K562 (cell line): Measurements from ENCODE around the gene ORAI2. TPM values are rescaled to one million over a fixed set of nuclear protein-coding genes. Genes with fewer than 3 reads are reported as not detected.

ENCODE experiments used
- ARID3A ChIP-seq: IDR thresholded peaks from 2 replicates; pipeline ENCODE4 v1.6.1; 2012; ENCODE audit warnings: low read depth, low read length, improper control_type of control experiment, borderline replicate concordance
- ATF3 ChIP-seq, 2 experiments: fragments of 450-650 bp in 1 of 2; sonication (generic) in 1 of 2; formaldehyde crosslinking in 1 of 2; IDR thresholded peaks in 1 of 2; conservative IDR thresholded peaks in 1 of 2; 2 replicates each; pipeline versions ENCODE4 v1.6.1 to v1.8.1; 2016 to 2023; ENCODE audit warnings: mild to moderate bottlenecking in 2 of 2, moderate library complexity in 2 of 2, inconsistent platforms in 1 of 2, missing genetic modification reagents in 1 of 2
- CXXC5 ChIP-seq: fragments of 250-450 bp; sonication (Bioruptor Pico); IDR thresholded peaks from 2 replicates; pipeline ENCODE4 v1.8.0; 2022; ENCODE audit warnings: inconsistent platforms, mild to moderate bottlenecking, moderate library complexity
- DPF2 ChIP-seq: fragments of 450-650 bp; IDR thresholded peaks from 2 replicates; pipeline ENCODE4 v1.6.1; 2016
- EHMT2 ChIP-seq: fragments of 450-650 bp; IDR thresholded peaks from 2 replicates; pipeline ENCODE4 v1.6.1; 2018; ENCODE audit warnings: antibody characterized with exemption
- HDAC1 ChIP-seq, 2 experiments: fragments of 450-650 bp; IDR thresholded peaks; 2 replicates each; pipeline ENCODE4 v1.6.1; 2016 to 2017; ENCODE audit warnings: inconsistent platforms in 1 of 2, mild to moderate bottlenecking in 1 of 2, moderate library complexity in 1 of 2
- MTA3 ChIP-seq: fragments of 450-650 bp; formaldehyde crosslinking; IDR thresholded peaks from 2 replicates; pipeline ENCODE4 v1.6.1; 2017; ENCODE audit warnings: mild to moderate bottlenecking, borderline replicate concordance
- MXD1 ChIP-seq: fragments of 250-450 bp; sonication (Bioruptor Pico); IDR thresholded peaks from 2 replicates; pipeline ENCODE4 v1.8.0; 2021; ENCODE audit warnings: borderline replicate concordance, mild to moderate bottlenecking, moderate library complexity; ENCODE audit not compliant: poor library complexity, severe bottlenecking
- NFIC ChIP-seq: fragments of 450-650 bp; IDR thresholded peaks from 2 replicates; pipeline ENCODE4 v1.6.1; 2017; ENCODE audit warnings: mild to moderate bottlenecking, inconsistent platforms
- OTX1 ChIP-seq: fragments of 450-650 bp; formaldehyde crosslinking; IDR thresholded peaks from 2 replicates; pipeline ENCODE4 v1.4.0; 2022; ENCODE audit warnings: mild to moderate bottlenecking
- PHTF2 ChIP-seq: fragments of 250-450 bp; sonication (Bioruptor Pico); IDR thresholded peaks from 2 replicates; pipeline ENCODE4 v1.5.0; 2021; ENCODE audit warnings: mild to moderate bottlenecking
- TAF7 ChIP-seq: fragments of 450-650 bp; IDR thresholded peaks from 2 replicates; pipeline ENCODE4 v1.6.1; 2016; ENCODE audit warnings: missing genetic modification characterization, missing compliant biosample characterization
- ZFPM2 ChIP-seq: fragments of 250-450 bp; sonication (Bioruptor Pico); IDR thresholded peaks from 2 replicates; pipeline ENCODE4 v1.5.1; 2022; ENCODE audit warnings: mild to moderate bottlenecking
- ZNF778 ChIP-seq: fragments of 450-650 bp; formaldehyde crosslinking; IDR thresholded peaks from 2 replicates; pipeline ENCODE4 v1.4.0; 2020; ENCODE audit warnings: mild to moderate bottlenecking, moderate library complexity
- polyA plus RNA-seq, 8 experiments: library from polyadenylated mRNA; depleted of rRNA in 4 of 8; stranded (reverse) in 5 of 8; unstranded in 3 of 8; fragments of >200 nt; fragmentation: Nextera tagmentation in 2 of 8; fragmentation: Illumina TruSeq in 1 of 8; extraction: Ambion mirVana in 2 of 8; extraction: Trizol in 1 of 8; gene quantifications; 2 replicates each; pipeline versions ENCODE4 v1.2.1 to v1.2.3, GENCODE V29; 2011 to 2014; ENCODE audit warnings: inconsistent platforms in 1 of 8, missing spikeins in 1 of 8
- total RNA-seq, 7 experiments: library from RNA; depleted of rRNA in 6 of 7; stranded (reverse); fragments of >200 nt in 6 of 7; fragmentation: Illumina TruSeq in 2 of 7; extraction: Trizol in 2 of 7; gene quantifications; 2 replicates each; pipeline versions ENCODE4 v1.2.1 to v1.2.3, GENCODE V29; 2011 to 2021; ENCODE audit warnings: low replicate concordance in 1 of 7
- TF ChIP-seq, protein P1 (sequence below): fragments of 200-800 bp; sonication (Bioruptor generic); IDR thresholded peaks from 2 replicates; pipeline ENCODE4 v1.6.1; 2017; ENCODE audit warnings: missing genetic modification characterization, missing compliant biosample characterization
- TF ChIP-seq, protein P2 (sequence below): fragments of 450-650 bp; IDR thresholded peaks from 2 replicates; pipeline ENCODE4 v1.6.1; 2016; ENCODE audit warnings: antibody characterized with exemption

Gene ORAI2
- total and polyA plus RNA-seq, 9 of the 15 experiments (the other 6 are each of a cell fraction or from before 2014, with no cell fraction given), result 1.1 to 27.7 (median 9.2) TPM

GRCh38 chr7:102439963-102440795 is 6.8 kb downstream of the ORAI2 start (continued):
- TF ChIP-seq ARID3A (peak; percentile 60; the same call in 1 of the 2 replicates), PHTF2 (no peak), ATF3 (IDR thresholded peaks at IDR 0.05) (peak; percentile 89), ATF3 (CRISPR knock-in tag; conservative IDR thresholded peaks at IDR 0.05) (no peak), OTX1 (CRISPR knock-in tag) (peak; percentile 53; the same call in 1 of the 2 replicates), MXD1 (no peak), ZFPM2 (CRISPR knock-in tag) (no peak), DPF2 (peak; percentile 67), CXXC5 (CRISPR knock-in tag) (peak; percentile 76), EHMT2 (no peak), MTA3 (0 out of 2 replicates have a peak, but pooled peaks have one; percentile 39), TAF7 (tag) (no peak), HDAC1 (IDR thresholded peaks at IDR 0.05) (peak in 1 of 2 experiments; percentile 59; a peak in 2 of 4 replicates), NFIC (peak; percentile 89), ZNF778 (CRISPR knock-in tag) (no peak)
- TF ChIP-seq, protein P1, sequence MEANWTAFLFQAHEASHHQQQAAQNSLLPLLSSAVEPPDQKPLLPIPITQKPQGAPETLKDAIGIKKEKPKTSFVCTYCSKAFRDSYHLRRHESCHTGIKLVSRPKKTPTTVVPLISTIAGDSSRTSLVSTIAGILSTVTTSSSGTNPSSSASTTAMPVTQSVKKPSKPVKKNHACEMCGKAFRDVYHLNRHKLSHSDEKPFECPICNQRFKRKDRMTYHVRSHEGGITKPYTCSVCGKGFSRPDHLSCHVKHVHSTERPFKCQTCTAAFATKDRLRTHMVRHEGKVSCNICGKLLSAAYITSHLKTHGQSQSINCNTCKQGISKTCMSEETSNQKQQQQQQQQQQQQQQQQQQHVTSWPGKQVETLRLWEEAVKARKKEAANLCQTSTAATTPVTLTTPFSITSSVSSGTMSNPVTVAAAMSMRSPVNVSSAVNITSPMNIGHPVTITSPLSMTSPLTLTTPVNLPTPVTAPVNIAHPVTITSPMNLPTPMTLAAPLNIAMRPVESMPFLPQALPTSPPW (CRISPR knock-in tag), result peak; percentile 24; the same call in 1 of the 2 replicates
- TF ChIP-seq, protein P2, sequence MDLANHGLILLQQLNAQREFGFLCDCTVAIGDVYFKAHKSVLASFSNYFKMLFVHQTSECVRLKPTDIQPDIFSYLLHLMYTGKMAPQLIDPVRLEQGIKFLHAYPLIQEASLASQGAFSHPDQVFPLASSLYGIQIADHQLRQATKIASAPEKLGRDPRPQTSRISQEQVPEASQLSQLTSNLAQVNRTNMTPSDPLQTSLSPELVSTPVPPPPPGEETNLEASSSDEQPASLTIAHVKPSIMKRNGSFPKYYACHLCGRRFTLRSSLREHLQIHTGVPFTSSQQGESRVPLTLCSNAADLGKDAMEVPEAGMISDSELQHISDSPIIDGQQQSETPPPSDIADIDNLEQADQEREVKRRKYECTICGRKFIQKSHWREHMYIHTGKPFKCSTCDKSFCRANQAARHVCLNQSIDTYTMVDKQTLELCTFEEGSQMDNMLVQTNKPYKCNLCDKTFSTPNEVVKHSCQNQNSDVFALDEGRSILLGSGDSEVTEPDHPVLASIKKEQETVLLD, result 0 out of 2 replicates have a peak, but pooled peaks have one; percentile 15
- TF ChIP-seq, all 486 proteins: peak for 47
